CD4-positive, alpha-beta T cell treated with Interleukin-15 for 1 hour (primary cell): Measurements from ENCODE around the gene CNTNAP2.

Experiments
- DNase-seq: peaks from one replicate; pipeline ENCODE4 v3.0.0-alpha.2; 2020

Gene CNTNAP2

GRCh38 chr7:146701166-146701565 lies 584.6 kb downstream of the CNTNAP2 start:
- DNase-seq = no peak

- DNase-seq = no peak
Measured at GRCh38 chr7:146702898-146703297, 586.3 kb downstream of the CNTNAP2 start.

DNA sequence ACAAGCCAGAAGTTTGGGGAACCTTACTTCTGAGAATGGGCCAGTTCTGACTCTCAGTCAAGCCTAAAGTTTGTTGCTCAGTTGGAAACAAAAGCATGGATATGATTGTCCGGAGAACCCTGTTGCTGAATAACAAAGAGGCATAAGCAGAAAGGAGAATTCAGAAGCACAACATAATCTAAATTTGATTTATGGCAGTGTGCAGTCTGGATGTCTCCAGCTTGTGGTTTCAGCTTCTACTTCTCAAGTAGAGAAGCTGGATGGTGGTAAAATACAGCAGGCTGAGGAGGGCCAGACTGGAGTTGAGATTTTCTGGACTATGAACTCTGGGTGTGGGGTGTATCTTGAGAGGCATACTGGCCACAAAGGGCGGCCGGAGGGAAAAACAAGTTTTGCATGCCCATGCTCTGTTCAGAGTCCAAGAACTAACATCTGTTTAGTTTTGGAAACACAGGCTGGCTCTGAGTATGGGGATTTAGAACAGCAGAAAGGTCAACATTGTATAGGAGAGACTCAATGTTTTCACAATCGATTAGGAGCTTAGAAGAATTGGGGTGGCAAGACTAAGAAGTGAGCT lies 592.9 kb downstream of the CNTNAP2 start:
- DNase-seq = no peak

DNA sequence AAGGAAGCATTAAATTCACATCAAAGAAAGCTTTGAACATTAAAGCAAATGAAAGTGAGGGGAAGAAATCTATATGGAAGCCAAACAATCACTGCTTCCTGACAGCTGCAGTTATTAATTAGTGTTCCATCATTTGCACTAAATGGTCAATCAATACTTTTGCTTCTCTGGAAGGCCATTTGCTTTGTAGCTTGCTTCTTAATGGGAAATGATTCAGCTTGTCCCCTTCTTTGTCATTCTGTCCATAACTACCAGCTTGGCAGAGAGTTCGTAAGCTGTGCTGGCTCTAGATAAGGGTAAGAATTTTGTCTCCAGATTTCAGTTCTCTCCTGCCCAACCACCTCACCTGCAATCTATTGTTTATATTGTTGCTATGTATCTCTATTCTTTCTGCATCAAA lies 596.6 kb downstream of the CNTNAP2 start:
- no peak for DNase-seq

GRCh38 chr7:146713934-146714333 lies 597.3 kb downstream of the CNTNAP2 start:
- DNase-seq = no peak

DNA sequence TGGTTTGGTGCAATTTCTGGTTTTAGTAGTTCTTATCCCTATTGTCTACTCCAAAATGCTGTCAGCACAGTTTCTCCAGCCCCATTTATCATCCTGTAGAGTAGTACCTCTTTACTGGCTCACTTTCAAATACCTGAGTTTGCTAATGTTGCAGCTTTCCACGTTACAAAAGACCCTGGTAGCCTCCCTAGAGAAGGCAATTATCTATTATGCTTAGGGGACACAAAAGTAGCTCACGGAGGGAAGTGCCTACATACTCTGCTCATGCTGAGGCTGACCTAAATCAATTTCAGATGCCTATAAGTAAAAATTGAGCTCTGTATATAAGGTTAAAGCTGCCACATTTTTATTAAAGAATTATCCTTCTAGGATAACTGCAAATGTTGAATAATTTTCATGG lies 603.6 kb downstream of the CNTNAP2 start:
- no peak for DNase-seq

GRCh38 chr7:146722986-146723385 lies 606.4 kb downstream of the CNTNAP2 start:
- no peak for DNase-seq

GRCh38 chr7:146725520-146725919 lies 608.9 kb downstream of the CNTNAP2 start:
- DNase-seq = no peak

- DNase-seq = no peak
Measured at GRCh38 chr7:146728141-146728540, 611.5 kb downstream of the CNTNAP2 start.

DNA sequence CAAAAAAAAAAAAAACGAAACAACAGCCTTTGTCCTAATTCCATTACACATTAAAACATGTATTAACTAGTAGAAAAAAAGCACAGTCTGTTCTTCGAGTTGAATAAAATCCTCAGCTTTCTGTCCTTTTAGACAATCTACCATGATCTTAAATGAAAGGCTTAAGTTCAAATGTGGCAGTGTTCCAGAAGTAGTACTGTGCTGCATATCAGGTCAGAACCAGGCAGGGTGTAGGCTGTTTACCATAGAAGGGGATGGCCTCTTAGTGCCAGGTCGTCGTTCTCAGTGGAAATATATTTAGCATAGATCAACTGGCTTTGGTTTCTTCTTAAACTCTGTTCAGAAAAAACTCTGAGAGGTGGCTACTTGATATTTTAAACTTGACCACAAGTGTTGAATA lies 612.0 kb downstream of the CNTNAP2 start:
- DNase-seq = no peak

GRCh38 chr7:146731185-146731584 lies 614.6 kb downstream of the CNTNAP2 start:
- DNase-seq = no peak

GRCh38 chr7:146735992-146736391 lies 619.4 kb downstream of the CNTNAP2 start:
- DNase-seq = no peak

- DNase-seq = no peak
Measured at GRCh38 chr7:146736446-146737190, 620.0 kb downstream of the CNTNAP2 start.

DNA sequence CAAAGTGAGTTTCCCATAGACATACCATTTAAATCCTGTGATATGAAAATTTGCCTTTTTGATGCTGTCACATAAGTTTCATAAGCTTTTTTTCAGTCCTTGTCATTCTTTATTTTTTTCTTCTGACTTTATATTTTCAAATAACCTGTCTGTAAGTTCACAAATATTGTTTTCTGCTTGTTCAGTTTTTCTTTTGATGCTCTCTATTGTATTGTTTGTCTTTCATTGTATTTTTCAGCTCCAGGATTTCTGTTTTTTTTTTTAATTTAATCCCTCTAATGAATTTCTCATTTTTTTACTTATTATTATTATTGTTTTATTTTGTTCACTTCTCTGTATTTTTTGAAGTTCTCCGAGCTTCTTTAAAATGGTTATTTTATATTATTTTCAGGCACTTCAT lies 623.4 kb downstream of the CNTNAP2 start:
- no peak for DNase-seq

- DNase-seq = no peak
Measured at GRCh38 chr7:146741911-146742310, 625.3 kb downstream of the CNTNAP2 start.

- DNase-seq = no peak
Measured at GRCh38 chr7:146754385-146754784, 637.8 kb downstream of the CNTNAP2 start.

DNA sequence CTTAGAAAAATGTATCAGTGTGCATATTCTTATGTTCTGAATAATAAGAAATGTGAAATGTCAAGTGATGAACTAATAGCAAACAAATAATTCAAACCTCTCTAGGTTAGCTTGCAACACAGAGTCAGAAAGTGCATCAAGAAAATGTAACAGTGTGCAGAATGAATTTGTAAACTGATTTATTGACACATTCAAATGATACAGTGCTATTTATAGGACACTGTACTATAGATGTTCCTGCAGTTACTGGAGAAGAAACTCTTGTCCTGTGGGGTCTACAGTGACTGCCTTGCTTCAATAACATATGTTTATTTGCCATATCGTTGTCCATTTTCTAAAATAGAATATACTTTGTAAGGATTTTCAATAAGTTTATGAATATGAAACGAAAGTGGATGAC lies 639.0 kb downstream of the CNTNAP2 start:
- DNase-seq = no peak

DNA sequence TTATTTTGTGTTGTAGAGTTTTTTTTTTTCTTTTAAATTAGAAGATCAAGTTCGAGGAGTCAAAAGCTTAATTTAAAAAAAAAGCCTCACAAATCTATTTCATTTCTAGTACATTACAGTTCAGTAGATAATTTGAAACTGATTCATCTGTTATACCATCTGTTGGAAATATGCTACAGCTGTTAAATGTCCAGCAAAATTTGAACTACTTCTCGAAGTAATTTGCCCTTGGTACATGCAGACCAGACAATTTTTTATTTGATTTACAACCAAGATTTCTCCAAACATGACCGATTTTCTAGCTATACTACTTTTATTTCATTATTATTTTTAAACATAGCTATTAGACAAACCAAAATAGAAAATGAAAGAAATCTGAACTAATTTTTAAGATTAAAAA lies 647.9 kb downstream of the CNTNAP2 start:
- DNase-seq = no peak

- DNase-seq = no peak
Measured at GRCh38 chr7:146768957-146769356, 652.4 kb downstream of the CNTNAP2 start.

- DNase-seq = no peak
Measured at GRCh38 chr7:146772601-146773000, 656.0 kb downstream of the CNTNAP2 start.

GRCh38 chr7:146773506-146773905 lies 656.9 kb downstream of the CNTNAP2 start:
- no peak for DNase-seq

DNA sequence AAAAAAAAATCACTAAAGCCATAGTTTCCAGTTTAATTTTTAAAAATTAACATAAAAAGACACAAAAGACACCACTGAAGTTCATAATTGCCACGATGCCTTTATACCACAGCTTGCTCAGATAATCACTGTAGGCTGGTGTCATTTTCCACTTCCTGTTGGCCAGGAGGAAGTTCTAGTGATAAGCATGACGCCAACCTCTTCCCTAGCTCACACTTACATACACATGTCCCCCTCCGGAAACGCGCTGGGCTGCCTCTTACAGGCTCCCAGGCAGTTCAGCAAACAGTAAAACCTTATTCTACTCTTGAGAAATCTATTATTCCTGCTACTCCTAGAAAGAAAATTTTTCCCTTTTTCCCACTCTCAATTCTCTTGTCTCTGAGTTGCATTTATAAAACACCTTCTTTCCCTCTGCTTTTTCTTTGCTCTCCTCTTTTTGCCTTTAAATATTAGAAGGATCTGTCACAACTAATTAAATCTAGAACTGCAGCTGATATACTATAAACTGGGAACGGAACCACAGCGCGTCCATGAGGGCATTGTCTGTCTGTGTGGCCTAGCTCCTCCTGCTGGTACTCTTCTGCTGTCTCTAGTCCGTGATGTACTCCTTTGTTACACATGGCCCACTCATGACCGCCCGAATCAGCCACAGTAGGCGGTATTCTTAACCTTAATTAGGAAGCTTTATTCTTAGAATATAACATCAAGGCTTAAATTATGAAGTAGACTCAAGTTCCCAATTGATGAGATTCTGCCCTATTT lies 664.9 kb downstream of the CNTNAP2 start:
- DNase-seq = no peak

DNA sequence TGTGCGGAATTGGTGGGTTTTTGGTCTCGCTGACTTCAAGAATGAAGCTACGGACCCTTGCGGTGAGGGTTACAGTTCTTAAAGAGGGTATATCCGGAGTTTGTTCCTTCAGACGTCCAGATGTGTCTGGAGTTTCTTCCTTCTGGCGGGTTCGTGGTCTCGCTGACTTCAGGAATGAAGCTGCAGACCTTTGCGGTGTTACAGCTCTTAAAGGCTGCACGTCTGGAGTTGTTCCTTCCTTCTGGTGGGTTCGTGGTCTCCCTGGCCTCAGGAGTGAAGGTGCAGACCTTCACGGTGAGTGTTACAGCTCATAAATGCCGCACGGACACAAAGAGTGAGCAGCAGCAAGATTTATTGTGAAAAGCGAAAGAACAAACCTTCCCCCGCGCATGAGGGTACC lies 670.7 kb downstream of the CNTNAP2 start:
- no peak for DNase-seq

- no peak for DNase-seq
Measured at GRCh38 chr7:146788008-146788407, 671.4 kb downstream of the CNTNAP2 start.
